Transverse colon (tissue), 4 donors: Measurements from ENCODE around the gene UNC5C. TPM values are rescaled to one million over a fixed set of nuclear protein-coding genes. Genes with fewer than 3 reads are reported as not detected.

Experiments used
- DNase-seq: peaks from one replicate; pipeline ENCODE4 v3.0.0-alpha.2; 2019
- H3K27ac ChIP-seq, 4 donors: fragments of 200-600 bp; sonication (generic); 2 replicates each; pipeline ENCODE4 v1.5.1; 2016 to 2018; ENCODE audit warnings: inconsistent platforms in 4 of 4
- H3K27me3 ChIP-seq: fragments of 200-600 bp; sonication (generic); 2 replicates; pipeline ENCODE4 v1.5.1; 2017; ENCODE audit warnings: inconsistent platforms
- H3K36me3 ChIP-seq, 4 donors: fragments of 200-600 bp; sonication (generic); 2 replicates each; pipeline ENCODE4 v1.5.1; 2017 to 2019; ENCODE audit warnings: inconsistent platforms in 4 of 4
- H3K4me1 ChIP-seq, 4 donors: fragments of 200-600 bp; sonication (generic); 2 replicates each; pipeline ENCODE4 v1.5.1; 2017 to 2020; ENCODE audit warnings: inconsistent platforms in 4 of 4
- H3K4me3 ChIP-seq, 4 donors: fragments of 200-600 bp; sonication (generic); 1 replicate in 1 of 4; 2 replicates in 3 of 4; pipeline versions ENCODE4 v1.5.1 to v1.6.1; 2017 to 2019; ENCODE audit warnings: inconsistent platforms in 4 of 4
- H3K9me3 ChIP-seq, 2 donors: fragments of 200-600 bp; sonication (generic); 2 replicates each; pipeline ENCODE4 v1.5.1; 2017 to 2019; ENCODE audit warnings: inconsistent platforms in 2 of 2
- CTCF ChIP-seq, 5 experiments: fragments of 200-600 bp in 3 of 5; fragments of 450-650 bp in 2 of 5; sonication (generic) in 3 of 5; IDR thresholded peaks; 1 replicate in 2 of 5; 2 replicates in 3 of 5; pipeline ENCODE4 v1.5.1; 2016 to 2017; ENCODE audit warnings: antibody characterized with exemption in 5 of 5, inconsistent platforms in 3 of 5, mild to moderate bottlenecking in 2 of 5, moderate library complexity in 1 of 5
- EP300 ChIP-seq: sonication (generic); formaldehyde crosslinking; IDR thresholded peaks from one replicate; pipeline ENCODE4 v1.6.1; 2017; ENCODE audit warnings: antibody characterized with exemption, low read depth
- POLR2A ChIP-seq: fragments of 450-650 bp; IDR thresholded peaks from one replicate; pipeline ENCODE4 v1.6.1; 2016; ENCODE audit warnings: antibody characterized with exemption, mild to moderate bottlenecking, moderate library complexity
- POLR2AphosphoS5 ChIP-seq, 3 donors: sonication (generic); formaldehyde crosslinking; IDR thresholded peaks; one replicate each; pipeline ENCODE4 v1.6.1; 2016; ENCODE audit warnings: antibody characterized with exemption in 3 of 3
- WGBS, 2 donors: methylation state at CpG; one replicate each; pipeline ENCODE4 v1.1.5; 2018; ENCODE audit warnings: low coverage in 1 of 2; 5-methylcytosine and 5-hydroxymethylcytosine counted together
- in situ Hi-C, 4 donors: fragments of 200-750 bp; cut with MboI; loops; one replicate each; pipeline versions ENCODE4 v1.15.0 to v1.15.1; 2017; ENCODE audit warnings: low sequenced_read_pairs in 3 of 4, low pct_ligation_motif_present in 1 of 4, low pct_unique_long_range_greater_than_20kb in 1 of 4
- intact Hi-C: fragments of 100-400 bp; cut with DNase I; formaldehyde crosslinking; loops from one replicate; pipeline ENCODE4 v1.15.1; 2023; ENCODE audit warnings: low total_unique reads
- total RNA-seq, 4 donors: library from RNA; depleted of rRNA; stranded (reverse); fragments of >200 nt; gene quantifications; one replicate each; pipeline ENCODE4 v1.1.0, GENCODE V29; 2016

Gene UNC5C
- total RNA-seq, 4 donors from 2014 or later = 4.5 to 6.8 (median 4.8) TPM

DNA sequence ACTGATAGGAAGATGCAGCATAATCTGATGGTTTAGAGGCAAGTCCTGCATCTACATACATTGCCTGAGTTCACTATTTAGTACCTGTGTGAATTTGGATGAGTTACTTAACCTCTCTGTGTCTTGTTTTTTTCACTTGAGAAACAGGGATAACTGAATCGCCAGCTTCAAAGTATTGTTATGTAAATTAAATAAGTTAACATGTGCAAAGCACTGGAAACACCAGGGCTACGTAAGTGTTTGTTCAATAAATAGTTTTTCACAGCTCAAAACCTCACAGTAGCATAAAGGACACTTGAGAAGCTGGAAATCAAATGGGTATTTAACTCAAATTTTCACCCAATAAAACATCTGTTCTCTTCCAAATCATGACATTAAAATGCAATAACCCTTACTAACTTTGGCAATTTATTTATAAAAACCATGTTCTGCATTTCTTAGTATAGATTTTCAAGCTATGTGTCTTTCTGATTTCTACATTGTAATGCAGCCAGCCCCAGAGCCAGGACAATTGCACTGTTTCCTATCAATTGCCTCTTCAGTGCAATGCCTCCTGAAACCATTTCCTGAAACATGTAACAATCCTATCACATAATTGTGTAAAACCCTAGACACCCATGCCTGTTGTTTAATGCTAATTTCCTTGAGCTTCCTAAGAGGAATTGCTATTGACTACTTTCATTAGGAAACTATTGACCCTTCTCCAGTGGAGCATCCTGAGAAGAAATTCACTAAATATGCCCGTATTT is 177.1 kb downstream of the UNC5C start:
- 55 to 66% methylated on average over 3 of the region's 3 CpGs for WGBS, 2 donors
- TF ChIP-seq POLR2AphosphoS5 (IDR thresholded peaks at IDR 0.05) (no peak), POLR2A (no peak), CTCF (IDR thresholded peaks at IDR 0.05) (no peak), EP300 (no peak)
- Histone ChIP-seq H3K4me1 (no peaks in the 10 kb centered on the region), H3K36me3 (no peaks in the 10 kb centered on the region), H3K9me3 (no peaks in the 10 kb centered on the region), H3K27ac (no peak overlapping the region), H3K27me3 (no peaks in the 10 kb centered on the region), H3K4me3 (no peak overlapping the region)
- intact Hi-C loops (no loop called here), in situ Hi-C loops (no loop called here)
- no peak for DNase-seq

GRCh38 chr4:95367824-95368223 is 180.9 kb downstream of the UNC5C start:
- WGBS, 2 donors = 73 to 83% methylated on average over 2 of the region's 2 CpGs
- no peak for TF ChIP-seq POLR2AphosphoS5 (IDR thresholded peaks at IDR 0.05)
- TF ChIP-seq POLR2A = no peak
- TF ChIP-seq CTCF (IDR thresholded peaks at IDR 0.05) = no peak
- TF ChIP-seq EP300 = no peak
- H3K4me3 ChIP-seq = no peak overlapping the region

DNA sequence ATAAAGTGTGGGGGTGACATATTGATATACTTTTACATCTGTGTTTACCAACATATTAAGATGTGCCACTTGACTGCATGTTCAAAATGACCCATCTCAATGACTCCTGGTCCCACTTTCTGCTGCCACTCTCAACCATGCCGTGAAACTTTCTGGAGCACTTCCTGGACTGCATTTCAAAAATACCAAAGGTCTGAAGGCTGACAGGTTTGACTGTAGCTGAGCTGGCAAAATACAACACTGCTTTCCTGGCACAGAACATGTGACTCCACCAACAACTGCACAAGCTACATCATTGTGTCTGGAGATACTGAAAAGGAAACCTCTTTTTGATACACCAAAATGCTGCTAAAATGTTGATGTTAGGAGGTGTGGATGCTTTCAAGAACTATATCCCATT is 184.8 kb downstream of the UNC5C start:
- Histone ChIP-seq H3K4me1 (peaks cover 0 to 4% (median 0%) of the 10 kb centered on the region in 4 donors), H3K4me3 (no peak overlapping the region), H3K9me3 (no peaks in the 10 kb centered on the region), H3K36me3 (no peaks in the 10 kb centered on the region), H3K27ac (no peak overlapping the region), H3K27me3 (no peaks in the 10 kb centered on the region)
- intact Hi-C loops (no loop called here), in situ Hi-C loops (no loop called here)
- no peak for TF ChIP-seq POLR2A
- no peak for TF ChIP-seq CTCF (IDR thresholded peaks at IDR 0.05)
- no peak for TF ChIP-seq EP300
- no peak for TF ChIP-seq POLR2AphosphoS5 (IDR thresholded peaks at IDR 0.05)
- DNase-seq = no peak
- WGBS, 2 donors = 67% methylated on average over 1 of the region's 1 CpG; no CpG with 5 or more reads in 1 of the 2 donors

More at GRCh38 chr4:95367824-95368223, 180.9 kb downstream of the UNC5C start:
- no peaks in the 10 kb centered on the region for H3K36me3 ChIP-seq
- no peaks in the 10 kb centered on the region for H3K4me1 ChIP-seq
- in situ Hi-C loops (no loop called here), intact Hi-C loops (loop anchor here (5.0 kb wide), 1 partner anchor 1631 kb away; no protein-coding TSS in a partner anchor)
- DNase-seq = no peak
- H3K27ac ChIP-seq = no peak overlapping the region
- no peaks in the 10 kb centered on the region for H3K9me3 ChIP-seq
- no peaks in the 10 kb centered on the region for H3K27me3 ChIP-seq

DNA sequence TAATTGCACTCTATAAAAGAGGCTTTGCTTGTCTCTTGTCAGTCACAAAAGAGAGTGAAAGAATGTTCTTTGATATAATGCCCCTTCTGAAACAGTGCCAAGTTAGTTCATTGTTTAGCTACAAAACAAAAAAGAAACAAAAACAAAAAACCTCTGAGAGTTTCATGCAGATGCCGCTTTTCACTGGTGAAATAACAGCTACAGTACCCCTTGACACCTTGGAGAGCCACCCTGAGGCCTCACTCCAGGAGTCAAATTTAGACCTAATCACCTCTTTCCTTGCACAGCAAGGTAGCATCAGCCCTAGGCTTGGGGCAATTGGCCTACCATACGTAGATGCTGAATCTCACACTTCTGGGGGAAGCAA is 185.2 kb downstream of the UNC5C start:
- in situ Hi-C loops = no loop called here
- no peaks in the 10 kb centered on the region for H3K9me3 ChIP-seq
- H3K27me3 ChIP-seq = no peaks in the 10 kb centered on the region
- H3K4me3 ChIP-seq = no peak overlapping the region
- H3K27ac ChIP-seq = no peak overlapping the region
- H3K4me1 ChIP-seq = peaks cover 0 to 6% (median 0%) of the 10 kb centered on the region in 4 donors
- no peaks in the 10 kb centered on the region for H3K36me3 ChIP-seq
- no peak for DNase-seq
- intact Hi-C loops = no loop called here
- no peak for TF ChIP-seq POLR2A
- TF ChIP-seq POLR2AphosphoS5 (IDR thresholded peaks at IDR 0.05) = no peak
- no peak for TF ChIP-seq EP300
- no peak for TF ChIP-seq CTCF (IDR thresholded peaks at IDR 0.05)
- 86 to 100% methylated on average over 2 of the region's 2 CpGs for WGBS, 2 donors
